ENCODE data around the gene HECW1.

The HECW1 gene

GRCh38 chr7:43533801-43534479 lies 421.5 kb downstream of the HECW1 start:
- FAIRE-seq, result no peak
- no peak for DNase-seq (ENCODE audit: insufficient read length, low spot score)
- no peak for TF ChIP-seq PAX5 (IDR thresholded peaks at IDR 0.05; ENCODE audit: insufficient read depth, low read length, severe bottlenecking)

GRCh38 chr7:43535031-43535451 lies 422.6 kb downstream of the HECW1 start:
- FAIRE-seq, result no peak
- TF ChIP-seq TAF1 (IDR thresholded peaks at IDR 0.05; ENCODE audit: low read depth, low read length) (no peak), SPI1 (IDR thresholded peaks at IDR 0.05; ENCODE audit: low read depth, low read length) (no peak), POLR2AphosphoS5 (IDR thresholded peaks at IDR 0.05; ENCODE audit: low read depth, low read length) (no peak), PAX5 (IDR thresholded peaks at IDR 0.05; ENCODE audit: insufficient read depth, low read length, severe bottlenecking) (no peak), POU2F2 (IDR thresholded peaks at IDR 0.05; ENCODE audit: low read depth, low read length) (no peak), POLR2A (IDR thresholded peaks at IDR 0.05; ENCODE audit: low read depth, low read length) (no peak)
- DNase-seq (ENCODE audit: insufficient read length, low spot score), result no peak

- DNase-seq (ENCODE audit: insufficient read length, low spot score) (no peak), FAIRE-seq (no peak)
- TF ChIP-seq PAX5 (IDR thresholded peaks at IDR 0.05; ENCODE audit: insufficient read depth, low read length, severe bottlenecking), result no peak
- TF ChIP-seq POLR2AphosphoS5 (IDR thresholded peaks at IDR 0.05; ENCODE audit: low read depth, low read length), result no peak
Measured at GRCh38 chr7:43535810-43536585, 423.6 kb downstream of the HECW1 start.

- TF ChIP-seq POLR2AphosphoS5 (IDR thresholded peaks at IDR 0.05; ENCODE audit: low read depth, low read length) (no peak), POLR2A (IDR thresholded peaks at IDR 0.05; ENCODE audit: low read depth, low read length) (no peak), SPI1 (IDR thresholded peaks at IDR 0.05; ENCODE audit: low read depth, low read length) (no peak), TAF1 (IDR thresholded peaks at IDR 0.05; ENCODE audit: low read depth, low read length) (no peak), POU2F2 (IDR thresholded peaks at IDR 0.05; ENCODE audit: low read depth, low read length) (no peak)
- DNase-seq (ENCODE audit: insufficient read length, low spot score), result no peak
- FAIRE-seq, result no peak
Measured at GRCh38 chr7:43536773-43537172, 424.3 kb downstream of the HECW1 start.

GRCh38 chr7:43537765-43538403 lies 425.4 kb downstream of the HECW1 start:
- FAIRE-seq, result no peak
- no peak for DNase-seq (ENCODE audit: insufficient read length, low spot score)
- no peak for TF ChIP-seq POU2F2 (IDR thresholded peaks at IDR 0.05; ENCODE audit: low read depth, low read length)

- DNase-seq (ENCODE audit: insufficient read length, low spot score), result no peak
- no peak for FAIRE-seq
- TF ChIP-seq POLR2AphosphoS5 (IDR thresholded peaks at IDR 0.05; ENCODE audit: low read depth, low read length) (no peak), TAF1 (IDR thresholded peaks at IDR 0.05; ENCODE audit: low read depth, low read length) (no peak), POLR2A (IDR thresholded peaks at IDR 0.05; ENCODE audit: low read depth, low read length) (no peak), POU2F2 (IDR thresholded peaks at IDR 0.05; ENCODE audit: low read depth, low read length) (no peak), PAX5 (IDR thresholded peaks at IDR 0.05; ENCODE audit: insufficient read depth, low read length, severe bottlenecking) (no peak), SPI1 (IDR thresholded peaks at IDR 0.05; ENCODE audit: low read depth, low read length) (no peak)
Measured at GRCh38 chr7:43538404-43538771, 425.9 kb downstream of the HECW1 start.

GRCh38 chr7:43540471-43540870 lies 428.0 kb downstream of the HECW1 start:
- TF ChIP-seq POLR2AphosphoS5 (IDR thresholded peaks at IDR 0.05; ENCODE audit: low read depth, low read length), result no peak
- no peak for TF ChIP-seq POU2F2 (IDR thresholded peaks at IDR 0.05; ENCODE audit: low read depth, low read length)
- TF ChIP-seq PAX5 (IDR thresholded peaks at IDR 0.05; ENCODE audit: insufficient read depth, low read length, severe bottlenecking), result no peak
- TF ChIP-seq SPI1 (IDR thresholded peaks at IDR 0.05; ENCODE audit: low read depth, low read length), result no peak
- no peak for TF ChIP-seq POLR2A (IDR thresholded peaks at IDR 0.05; ENCODE audit: low read depth, low read length)
- TF ChIP-seq TAF1 (IDR thresholded peaks at IDR 0.05; ENCODE audit: low read depth, low read length), result no peak
- DNase-seq (ENCODE audit: insufficient read length, low spot score) (no peak), FAIRE-seq (no peak)

- DNase-seq (ENCODE audit: insufficient read length, low spot score) (no peak), FAIRE-seq (no peak)
- TF ChIP-seq POLR2AphosphoS5 (IDR thresholded peaks at IDR 0.05; ENCODE audit: low read depth, low read length), result no peak
- no peak for TF ChIP-seq PAX5 (IDR thresholded peaks at IDR 0.05; ENCODE audit: insufficient read depth, low read length, severe bottlenecking)
- no peak for TF ChIP-seq TAF1 (IDR thresholded peaks at IDR 0.05; ENCODE audit: low read depth, low read length)
- TF ChIP-seq POLR2A (IDR thresholded peaks at IDR 0.05; ENCODE audit: low read depth, low read length), result no peak
- no peak for TF ChIP-seq SPI1 (IDR thresholded peaks at IDR 0.05; ENCODE audit: low read depth, low read length)
- TF ChIP-seq POU2F2 (IDR thresholded peaks at IDR 0.05; ENCODE audit: low read depth, low read length), result no peak
Measured at GRCh38 chr7:43542716-43543115, 430.3 kb downstream of the HECW1 start.

- TF ChIP-seq POU2F2 (IDR thresholded peaks at IDR 0.05; ENCODE audit: low read depth, low read length) (no peak), PAX5 (IDR thresholded peaks at IDR 0.05; ENCODE audit: insufficient read depth, low read length, severe bottlenecking) (no peak), POLR2A (IDR thresholded peaks at IDR 0.05; ENCODE audit: low read depth, low read length) (no peak), POLR2AphosphoS5 (IDR thresholded peaks at IDR 0.05; ENCODE audit: low read depth, low read length) (no peak), SPI1 (IDR thresholded peaks at IDR 0.05; ENCODE audit: low read depth, low read length) (no peak), TAF1 (IDR thresholded peaks at IDR 0.05; ENCODE audit: low read depth, low read length) (no peak)
- FAIRE-seq, result no peak
- no peak for DNase-seq (ENCODE audit: insufficient read length, low spot score)
Measured at GRCh38 chr7:43546231-43546630, 433.8 kb downstream of the HECW1 start.

GRCh38 chr7:43550427-43550826 lies 438.0 kb downstream of the HECW1 start:
- TF ChIP-seq TAF1 (IDR thresholded peaks at IDR 0.05; ENCODE audit: low read depth, low read length) (no peak), POLR2A (IDR thresholded peaks at IDR 0.05; ENCODE audit: low read depth, low read length) (no peak), POU2F2 (IDR thresholded peaks at IDR 0.05; ENCODE audit: low read depth, low read length) (no peak), SPI1 (IDR thresholded peaks at IDR 0.05; ENCODE audit: low read depth, low read length) (no peak), POLR2AphosphoS5 (IDR thresholded peaks at IDR 0.05; ENCODE audit: low read depth, low read length) (no peak), PAX5 (IDR thresholded peaks at IDR 0.05; ENCODE audit: insufficient read depth, low read length, severe bottlenecking) (no peak)
- FAIRE-seq, result no peak
- DNase-seq (ENCODE audit: insufficient read length, low spot score), result no peak

Measured in GM12891 (cell line).